HepG2 (cell line): ENCODE data around the gene ZCCHC3. TPM values are rescaled to one million over a fixed set of nuclear protein-coding genes. Genes with fewer than 3 reads are reported as not detected.

Source experiments
- ATAC-seq: fragments of 200-7000 bp; cut with Tn5 transposase; 3 replicates; pipeline ENCODE4 v1.9.1; 2020; ENCODE audit warnings: mild to moderate bottlenecking, moderate library complexity
- BruUV-seq: library from RNA; stranded (reverse); fragments of 400-500 nt; replicated peaks from 2 replicates; lab custom pipeline; 2021; lab: Mats Ljungman, UMichigan
- CTCF ChIA-PET: fragments of 300-600 bp; formaldehyde crosslinking; extraction: SDS; loops from one replicate; lab custom pipeline; 2021; ENCODE audit warnings: low total read pairs, inconsistent platforms, low intra/inter-chr PET ratio; lab: Yijun Ruan, JAX
- POLR2A ChIA-PET: fragments of 350-600 bp; sonication (Branson Sonifier 250); formaldehyde crosslinking; loops from one replicate; lab custom pipeline; 2020; ENCODE audit warnings: antibody characterized with exemption, inconsistent platforms; lab: Yijun Ruan, JAX
- DNase-seq: peaks from one replicate; pipeline ENCODE4 v3.0.0-alpha.2; 2015; ENCODE audit warnings: low spot score
- FAIRE-seq: peaks from 3 replicates; lab custom pipeline; 2011; peaks lifted over from hg19 to GRCh38; lab: Jason Lieb, UNC
- H2AFZ ChIP-seq: one replicate; pipeline ENCODE4 v1.6.1; 2011; ENCODE audit warnings: low read length, inconsistent platforms
- H3K27ac ChIP-seq: fragments of 300-600 bp; 3 replicates; pipeline ENCODE4 v1.8.0; 2011; ENCODE audit warnings: mixed run types, mild to moderate bottlenecking, mixed read lengths, low read length, inconsistent platforms; ENCODE audit not compliant: insufficient read depth; ENCODE audit errors: extremely low read length
- H3K27me3 ChIP-seq, 2 experiments: fragments of 200-600 bp in 1 of 2; 2 replicates in 1 of 2; 3 replicates in 1 of 2; pipeline versions ENCODE4 v1.6.0 to v1.8.0; 2011; ENCODE audit warnings: low read length in 2 of 2, mild to moderate bottlenecking in 2 of 2, moderate library complexity in 2 of 2, inconsistent platforms in 1 of 2; ENCODE audit not compliant: insufficient read depth in 2 of 2, control insufficient read depth in 1 of 2
- H3K36me3 ChIP-seq, 2 experiments: fragments of 200-600 bp in 1 of 2; replicated peaks in 1 of 2; 2 replicates in 1 of 2; 3 replicates in 1 of 2; pipeline versions ENCODE4 v1.5.1 to v1.8.0; 2011; ENCODE audit warnings: low read length in 2 of 2, inconsistent platforms in 1 of 2; ENCODE audit not compliant: insufficient read depth in 2 of 2, control insufficient read depth in 1 of 2
- H3K4me1 ChIP-seq: 2 replicates; pipeline ENCODE4 v1.5.1; 2012; ENCODE audit warnings: low read length, inconsistent platforms; ENCODE audit not compliant: insufficient read depth
- H3K4me2 ChIP-seq: 2 replicates; pipeline ENCODE4 v1.6.0; 2011; ENCODE audit warnings: low read depth, low read length, inconsistent platforms
- H3K4me3 ChIP-seq, 3 experiments: fragments of 200-600 bp in 1 of 3; sonication (generic), shearing (Covaris generic) in 1 of 3; replicated peaks in 1 of 3; 2 replicates each; pipeline ENCODE4 v1.5.1; 2011 to 2016; ENCODE audit warnings: low read length in 3 of 3, inconsistent platforms in 2 of 3, low read depth in 2 of 3, mild to moderate bottlenecking in 2 of 3, control low read depth in 1 of 3, mixed read lengths in 1 of 3; ENCODE audit not compliant: insufficient read depth in 1 of 3
- H3K79me2 ChIP-seq: one replicate; pipeline ENCODE4 v1.6.1; 2011; ENCODE audit warnings: low read length, inconsistent platforms; ENCODE audit not compliant: insufficient read depth
- H3K9ac ChIP-seq: 2 replicates; pipeline ENCODE4 v1.6.0; 2011; ENCODE audit warnings: mild to moderate bottlenecking, low read depth, low read length, inconsistent platforms; ENCODE audit not compliant: insufficient read depth
- H3K9me3 ChIP-seq: 2 replicates; pipeline ENCODE4 v1.5.1; 2012; ENCODE audit warnings: mild to moderate bottlenecking, low read length
- H4K20me1 ChIP-seq: 2 replicates; pipeline ENCODE4 v1.6.0; 2011; ENCODE audit warnings: inconsistent platforms, mild to moderate bottlenecking, low read length, moderate library complexity; ENCODE audit not compliant: insufficient read depth
- AGO2 ChIP-seq: fragments of 200-400 bp; formaldehyde crosslinking; optimal IDR thresholded peaks from 2 replicates; pipeline ENCODE3; 2017; ENCODE audit warnings: mild to moderate bottlenecking, low read depth, low read length, moderate library complexity
- MAFF ChIP-seq: IDR thresholded peaks from 2 replicates; pipeline ENCODE4 v1.6.1; 2011; ENCODE audit warnings: low read depth, low read length, improper control_type of control experiment
- MAFK ChIP-seq, 2 experiments: IDR thresholded peaks in 1 of 2; conservative IDR thresholded peaks in 1 of 2; 2 replicates each; pipeline ENCODE4 v1.6.1; 2011; ENCODE audit warnings: improper control_type of control experiment in 2 of 2, low read length in 2 of 2
- NCOA5 ChIP-seq: sonication (generic); formaldehyde crosslinking; IDR thresholded peaks from 2 replicates; pipeline ENCODE4 v1.4.0; 2020; ENCODE audit warnings: missing genetic modification reagents
- SP4 ChIP-seq: sonication (generic); formaldehyde crosslinking; IDR thresholded peaks from 2 replicates; pipeline ENCODE4 v1.8.1; 2023; ENCODE audit warnings: mild to moderate bottlenecking, missing genetic modification reagents
- ZNF570 ChIP-seq: sonication (generic); formaldehyde crosslinking; IDR thresholded peaks from 2 replicates; pipeline ENCODE4 v1.4.0; 2020; ENCODE audit warnings: mild to moderate bottlenecking, missing genetic modification reagents, borderline replicate concordance
- ZSCAN25 ChIP-seq: sonication (generic); formaldehyde crosslinking; IDR thresholded peaks from 2 replicates; pipeline ENCODE4 v1.8.0; 2022; ENCODE audit warnings: mild to moderate bottlenecking, missing genetic modification reagents
- WGBS: methylation state at CpG from one replicate; pipeline ENCODE4 v1.1.6; 2017; ENCODE audit warnings: low lambda C conversion rate; 5-methylcytosine and 5-hydroxymethylcytosine counted together
- in situ Hi-C: cut with HindIII; loops from 2 replicates; pipeline ENCODE4 v1.10.0; 2017; ENCODE audit warnings: low pct_unique_long_range_greater_than_20kb; ENCODE audit not compliant: extremely low pct_ligation_motif_present
- intact Hi-C: fragments of 100-400 bp; cut with micrococcal nuclease; formaldehyde crosslinking; loops from one replicate; pipeline ENCODE4 v1.10.0; 2022; ENCODE audit not compliant: unreplicated experiment
- polyA plus RNA-seq, 8 experiments: library from polyadenylated mRNA; depleted of rRNA in 3 of 8; stranded (reverse) in 7 of 8; unstranded in 1 of 8; fragments of >200 nt; fragmentation: Illumina TruSeq in 4 of 8; extraction: Trizol in 4 of 8; gene quantifications; 2 replicates each; pipeline versions ENCODE4 v1.2.1 to v1.2.3, GENCODE V29; 2011 to 2016; ENCODE audit warnings: low read depth in 4 of 8, missing spikeins in 1 of 8, mixed read lengths in 1 of 8; ENCODE audit not compliant: insufficient read depth in 1 of 8
- total RNA-seq, 5 experiments: library from RNA; depleted of rRNA; stranded (reverse); fragments of >200 nt; fragmentation: Illumina TruSeq; extraction: Trizol; gene quantifications; 2 replicates each; pipeline ENCODE4 v1.2.3, GENCODE V29; 2016; ENCODE audit warnings: low read depth in 1 of 5
- TF ChIP-seq, protein P1 (sequence below): sonication (generic); formaldehyde crosslinking; IDR thresholded peaks from 2 replicates; pipeline ENCODE4 v1.5.0; 2020; ENCODE audit warnings: missing genetic modification reagents
- TF ChIP-seq, protein P2 (sequence below): IDR thresholded peaks from 2 replicates; pipeline ENCODE4 v1.6.1; 2018; ENCODE audit warnings: missing genetic modification reagents
- TF ChIP-seq, protein P3 (sequence below): IDR thresholded peaks from 2 replicates; pipeline ENCODE4 v1.6.1; 2012; ENCODE audit warnings: inconsistent platforms
- TF ChIP-seq, protein P4 (sequence below): sonication (generic); formaldehyde crosslinking; IDR thresholded peaks from 2 replicates; pipeline ENCODE4 v1.8.1; 2022; ENCODE audit warnings: mild to moderate bottlenecking, missing genetic modification reagents

The ZCCHC3 gene
- total and polyA plus RNA-seq, 2 of the 13 experiments (the other 11 are each of a cell fraction or from before 2014, with no cell fraction given), result 46.6 to 63.0 TPM

DNA sequence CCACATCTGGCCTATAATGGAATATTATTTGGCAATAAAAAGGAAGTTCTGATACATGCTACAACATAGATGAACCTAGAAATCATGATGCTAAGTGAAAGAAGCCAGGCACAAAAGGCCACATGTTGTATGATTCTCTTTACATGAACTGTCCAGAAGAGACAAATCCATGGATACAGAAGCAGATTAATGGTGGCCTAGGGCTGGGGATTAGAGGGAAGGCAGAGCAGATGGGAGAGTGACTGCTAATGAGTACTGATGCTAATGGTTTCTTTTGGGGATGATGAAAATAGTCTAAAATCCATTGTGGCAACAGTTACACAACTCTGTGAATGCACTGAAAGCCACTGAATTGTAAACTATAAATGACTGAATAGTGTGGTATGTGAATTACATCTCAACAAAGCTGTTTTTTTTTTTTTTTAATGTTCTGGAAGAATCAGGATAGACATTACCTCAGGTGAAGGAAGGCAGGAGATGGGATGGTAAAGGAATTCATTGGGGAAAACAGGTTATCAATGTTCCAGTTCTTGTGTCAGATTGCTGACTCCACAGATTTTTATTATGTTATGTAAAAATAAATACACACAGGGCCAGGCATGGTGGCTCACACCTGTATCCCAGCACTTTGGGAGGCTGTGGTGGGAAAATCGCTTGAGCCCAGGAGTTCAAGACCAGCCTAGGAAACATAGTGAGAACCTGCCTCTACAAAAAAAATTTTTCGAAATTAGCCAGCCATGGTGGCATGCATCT lies 19.1 kb downstream of the ZCCHC3 start:
- DNase-seq, result no peak
- TF ChIP-seq MAFF, result peak; percentile 93
- no peak for TF ChIP-seq NCOA5 (CRISPR knock-in tag)
- TF ChIP-seq, protein P1, sequence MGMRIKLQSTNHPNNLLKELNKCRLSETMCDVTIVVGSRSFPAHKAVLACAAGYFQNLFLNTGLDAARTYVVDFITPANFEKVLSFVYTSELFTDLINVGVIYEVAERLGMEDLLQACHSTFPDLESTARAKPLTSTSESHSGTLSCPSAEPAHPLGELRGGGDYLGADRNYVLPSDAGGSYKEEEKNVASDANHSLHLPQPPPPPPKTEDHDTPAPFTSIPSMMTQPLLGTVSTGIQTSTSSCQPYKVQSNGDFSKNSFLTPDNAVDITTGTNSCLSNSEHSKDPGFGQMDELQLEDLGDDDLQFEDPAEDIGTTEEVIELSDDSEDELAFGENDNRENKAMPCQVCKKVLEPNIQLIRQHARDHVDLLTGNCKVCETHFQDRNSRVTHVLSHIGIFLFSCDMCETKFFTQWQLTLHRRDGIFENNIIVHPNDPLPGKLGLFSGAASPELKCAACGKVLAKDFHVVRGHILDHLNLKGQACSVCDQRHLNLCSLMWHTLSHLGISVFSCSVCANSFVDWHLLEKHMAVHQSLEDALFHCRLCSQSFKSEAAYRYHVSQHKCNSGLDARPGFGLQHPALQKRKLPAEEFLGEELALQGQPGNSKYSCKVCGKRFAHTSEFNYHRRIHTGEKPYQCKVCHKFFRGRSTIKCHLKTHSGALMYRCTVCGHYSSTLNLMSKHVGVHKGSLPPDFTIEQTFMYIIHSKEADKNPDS (CRISPR knock-in tag), result no peak
- no peak for TF ChIP-seq ZSCAN25 (CRISPR knock-in tag)
- no peak for TF ChIP-seq ZNF570 (CRISPR knock-in tag)
- TF ChIP-seq, protein P2, sequence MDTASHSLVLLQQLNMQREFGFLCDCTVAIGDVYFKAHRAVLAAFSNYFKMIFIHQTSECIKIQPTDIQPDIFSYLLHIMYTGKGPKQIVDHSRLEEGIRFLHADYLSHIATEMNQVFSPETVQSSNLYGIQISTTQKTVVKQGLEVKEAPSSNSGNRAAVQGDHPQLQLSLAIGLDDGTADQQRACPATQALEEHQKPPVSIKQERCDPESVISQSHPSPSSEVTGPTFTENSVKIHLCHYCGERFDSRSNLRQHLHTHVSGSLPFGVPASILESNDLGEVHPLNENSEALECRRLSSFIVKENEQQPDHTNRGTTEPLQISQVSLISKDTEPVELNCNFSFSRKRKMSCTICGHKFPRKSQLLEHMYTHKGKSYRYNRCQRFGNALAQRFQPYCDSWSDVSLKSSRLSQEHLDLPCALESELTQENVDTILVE (CRISPR knock-in tag), result no peak
- TF ChIP-seq SP4 (CRISPR knock-in tag), result no peak
- no peak for TF ChIP-seq AGO2
- peak; percentile 93 to 96 for TF ChIP-seq MAFK (conservative IDR thresholded peaks at IDR 0.05 in 1 of 2, IDR thresholded peaks at IDR 0.05 in 1 of 2; ENCODE audit: low read length in 2 of 2)
- TF ChIP-seq, protein P3, sequence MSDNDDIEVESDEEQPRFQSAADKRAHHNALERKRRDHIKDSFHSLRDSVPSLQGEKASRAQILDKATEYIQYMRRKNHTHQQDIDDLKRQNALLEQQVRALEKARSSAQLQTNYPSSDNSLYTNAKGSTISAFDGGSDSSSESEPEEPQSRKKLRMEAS, result no peak
- TF ChIP-seq, protein P4, sequence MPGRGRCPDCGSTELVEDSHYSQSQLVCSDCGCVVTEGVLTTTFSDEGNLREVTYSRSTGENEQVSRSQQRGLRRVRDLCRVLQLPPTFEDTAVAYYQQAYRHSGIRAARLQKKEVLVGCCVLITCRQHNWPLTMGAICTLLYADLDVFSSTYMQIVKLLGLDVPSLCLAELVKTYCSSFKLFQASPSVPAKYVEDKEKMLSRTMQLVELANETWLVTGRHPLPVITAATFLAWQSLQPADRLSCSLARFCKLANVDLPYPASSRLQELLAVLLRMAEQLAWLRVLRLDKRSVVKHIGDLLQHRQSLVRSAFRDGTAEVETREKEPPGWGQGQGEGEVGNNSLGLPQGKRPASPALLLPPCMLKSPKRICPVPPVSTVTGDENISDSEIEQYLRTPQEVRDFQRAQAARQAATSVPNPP (CRISPR knock-in tag), result no peak
- H3K4me2 ChIP-seq, result no peak overlapping the region
- no peak overlapping the region for H3K27ac ChIP-seq
- no peaks in the 10 kb centered on the region for H3K27me3 ChIP-seq
- no peak for ATAC-seq
- no peak for FAIRE-seq
- no peaks in the 10 kb centered on the region for H3K9me3 ChIP-seq
- no TSS peak for BruUV-seq
- in situ Hi-C loops (no loop called here), intact Hi-C loops (no loop called here)
- ChIA-PET CTCF (no interaction called here), POLR2A (no interaction called here)
- 53% methylated on average over 2 of the region's 2 CpGs for WGBS
- H3K4me3 ChIP-seq, result no peak overlapping the region
- no peak overlapping the region for H3K9ac ChIP-seq
- no peak overlapping the region for H2AFZ ChIP-seq
- peaks cover 9% of the 10 kb centered on the region for H3K4me1 ChIP-seq
- no peaks in the 10 kb centered on the region for H4K20me1 ChIP-seq
- no peaks in the 10 kb centered on the region for H3K79me2 ChIP-seq
- H3K36me3 ChIP-seq, result no peaks in the 10 kb centered on the region
